ENCODE measurements around the gene SSBP2. TPM values are rescaled to one million over a fixed set of nuclear protein-coding genes. Genes with fewer than 3 reads are reported as not detected.

SSBP2 gene
- total and polyA plus RNA-seq, 4 donors: 17.2 to 99.9 (median 27.3) TPM

DNA sequence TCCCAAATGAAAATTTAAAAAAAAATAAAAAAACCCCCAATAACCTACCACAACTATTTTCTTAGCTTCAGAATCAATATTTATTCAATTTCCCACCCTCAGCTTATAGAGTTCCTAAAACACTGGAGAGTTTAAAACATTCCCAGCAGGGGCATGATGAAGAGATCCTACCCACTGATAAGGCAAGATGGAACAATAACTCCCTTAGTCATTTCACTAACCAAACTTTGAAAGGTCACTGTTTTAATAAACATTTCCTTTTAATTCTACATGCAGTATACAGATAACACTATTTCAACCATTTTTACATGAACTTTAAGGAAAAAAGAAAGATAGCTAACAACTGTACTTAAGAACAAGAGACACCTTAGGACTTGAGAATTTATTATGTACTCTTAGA lies 322.0 kb downstream of the SSBP2 start:
- Histone ChIP-seq H3K27ac (ENCODE audit: low read depth in 1 of 2, low read length in 1 of 2) (no peak overlapping the region), H3K27me3 (ENCODE audit: control insufficient read depth in 3 of 3, insufficient read depth in 3 of 3, low read length in 2 of 3) (no peaks in the 10 kb centered on the region), H3K9ac (ENCODE audit: insufficient read depth in 1 of 2, low read length in 2 of 2) (no peak overlapping the region), H3K36me3 (ENCODE audit: control insufficient read depth in 4 of 4, insufficient read depth in 4 of 4, low read length in 4 of 4) (peaks cover 0 to 6% (median 2%) of the 10 kb centered on the region in 4 donors), H3K4me3 (no peak overlapping the region), H3K4me1 (ENCODE audit: control insufficient read depth in 5 of 5, insufficient read depth in 5 of 5, low read length in 5 of 5) (peaks cover 0 to 16% (median 9%) of the 10 kb centered on the region in 5 donors), H3K9me3 (ENCODE audit: control insufficient read depth in 4 of 4, insufficient read depth in 3 of 4, low read length in 3 of 4) (no peaks in the 10 kb centered on the region)
- DNase-seq (no peak), ATAC-seq (ENCODE audit: insufficient read depth, low FRiP score) (no peak)
- TF ChIP-seq, protein P1, sequence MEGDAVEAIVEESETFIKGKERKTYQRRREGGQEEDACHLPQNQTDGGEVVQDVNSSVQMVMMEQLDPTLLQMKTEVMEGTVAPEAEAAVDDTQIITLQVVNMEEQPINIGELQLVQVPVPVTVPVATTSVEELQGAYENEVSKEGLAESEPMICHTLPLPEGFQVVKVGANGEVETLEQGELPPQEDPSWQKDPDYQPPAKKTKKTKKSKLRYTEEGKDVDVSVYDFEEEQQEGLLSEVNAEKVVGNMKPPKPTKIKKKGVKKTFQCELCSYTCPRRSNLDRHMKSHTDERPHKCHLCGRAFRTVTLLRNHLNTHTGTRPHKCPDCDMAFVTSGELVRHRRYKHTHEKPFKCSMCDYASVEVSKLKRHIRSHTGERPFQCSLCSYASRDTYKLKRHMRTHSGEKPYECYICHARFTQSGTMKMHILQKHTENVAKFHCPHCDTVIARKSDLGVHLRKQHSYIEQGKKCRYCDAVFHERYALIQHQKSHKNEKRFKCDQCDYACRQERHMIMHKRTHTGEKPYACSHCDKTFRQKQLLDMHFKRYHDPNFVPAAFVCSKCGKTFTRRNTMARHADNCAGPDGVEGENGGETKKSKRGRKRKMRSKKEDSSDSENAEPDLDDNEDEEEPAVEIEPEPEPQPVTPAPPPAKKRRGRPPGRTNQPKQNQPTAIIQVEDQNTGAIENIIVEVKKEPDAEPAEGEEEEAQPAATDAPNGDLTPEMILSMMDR (IDR thresholded peaks at IDR 0.05; ENCODE audit: control extremely low read depth, extremely low read depth): no peak

DNA sequence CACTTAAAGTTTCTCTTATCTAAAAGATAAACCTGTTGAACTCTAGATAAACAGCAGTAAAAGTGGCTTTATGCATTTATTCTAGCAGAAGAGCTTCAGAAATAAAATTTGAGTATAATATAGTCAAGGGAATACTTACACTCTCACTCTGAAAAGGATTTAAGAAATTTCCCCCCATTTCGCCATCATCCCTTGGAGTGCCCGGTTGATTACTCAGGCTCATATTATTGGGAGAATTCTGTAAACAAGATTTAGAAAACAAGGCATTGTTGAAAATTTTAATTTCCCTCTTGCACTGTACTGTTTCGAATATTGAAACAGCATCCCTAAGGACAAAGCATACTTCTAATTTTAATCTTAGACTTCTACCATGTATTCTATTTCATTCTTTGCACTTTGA lies 322.5 kb downstream of the SSBP2 start:
- ATAC-seq (ENCODE audit: insufficient read depth, low FRiP score): no peak
- 83 to 87% methylated on average over 3 of the region's 3 CpGs for WGBS, 2 donors

DNA sequence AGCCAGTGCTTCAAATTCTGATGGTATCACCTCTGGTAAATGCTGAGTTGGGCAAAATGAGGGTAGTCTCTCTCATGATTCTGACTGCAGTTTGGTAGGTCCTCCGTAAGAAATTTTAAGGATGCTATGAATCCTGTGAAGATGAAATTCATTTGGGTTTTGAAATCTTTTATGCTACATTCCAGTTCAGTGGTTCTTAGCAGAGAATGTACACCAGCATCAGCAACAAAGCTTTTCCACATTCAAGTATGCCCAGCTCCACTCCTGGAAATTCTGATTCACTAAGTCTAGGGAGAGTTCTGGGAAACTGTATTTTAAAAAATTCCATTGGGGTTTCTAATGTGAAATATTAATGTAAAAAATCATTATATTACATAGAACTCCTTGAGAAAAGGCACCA lies 323.3 kb downstream of the SSBP2 start:
- Histone ChIP-seq H3K27me3 (ENCODE audit: control insufficient read depth in 3 of 3, insufficient read depth in 3 of 3, low read length in 2 of 3) (no peaks in the 10 kb centered on the region), H3K27ac (ENCODE audit: low read depth in 1 of 2, low read length in 1 of 2) (no peak overlapping the region), H3K9me3 (ENCODE audit: control insufficient read depth in 4 of 4, insufficient read depth in 3 of 4, low read length in 3 of 4) (no peaks in the 10 kb centered on the region), H3K4me1 (ENCODE audit: control insufficient read depth in 5 of 5, insufficient read depth in 5 of 5, low read length in 5 of 5) (peaks cover 0 to 19% (median 9%) of the 10 kb centered on the region in 5 donors), H3K36me3 (ENCODE audit: control insufficient read depth in 4 of 4, insufficient read depth in 4 of 4, low read length in 4 of 4) (peaks cover 0 to 6% (median 0%) of the 10 kb centered on the region in 4 donors), H3K4me3 (no peak overlapping the region), H3K9ac (ENCODE audit: insufficient read depth in 1 of 2, low read length in 2 of 2) (no peak overlapping the region)
- WGBS, 2 donors: 90 to 98% methylated on average over 1 of the region's 1 CpG
- DNase-seq: no peak
- TF ChIP-seq, protein P1 (IDR thresholded peaks at IDR 0.05; ENCODE audit: control extremely low read depth, extremely low read depth): no peak
- no peak for ATAC-seq (ENCODE audit: insufficient read depth, low FRiP score)

More for the DNA sequence above, 322.5 kb downstream of the SSBP2 start:
- H3K4me1 ChIP-seq (ENCODE audit: control insufficient read depth in 5 of 5, insufficient read depth in 5 of 5, low read length in 5 of 5): peaks cover 0 to 16% (median 9%) of the 10 kb centered on the region in 5 donors
- TF ChIP-seq, protein P1 (IDR thresholded peaks at IDR 0.05; ENCODE audit: control extremely low read depth, extremely low read depth): no peak
- no peak overlapping the region for H3K9ac ChIP-seq (ENCODE audit: insufficient read depth in 1 of 2, low read length in 2 of 2)
- H3K27me3 ChIP-seq (ENCODE audit: control insufficient read depth in 3 of 3, insufficient read depth in 3 of 3, low read length in 2 of 3): no peaks in the 10 kb centered on the region
- no peaks in the 10 kb centered on the region for H3K9me3 ChIP-seq (ENCODE audit: control insufficient read depth in 4 of 4, insufficient read depth in 3 of 4, low read length in 3 of 4)
- no peak for DNase-seq
- H3K36me3 ChIP-seq (ENCODE audit: control insufficient read depth in 4 of 4, insufficient read depth in 4 of 4, low read length in 4 of 4): peaks cover 0 to 6% (median 0%) of the 10 kb centered on the region in 4 donors
- H3K4me3 ChIP-seq: no peak overlapping the region
- no peak overlapping the region for H3K27ac ChIP-seq (ENCODE audit: low read depth in 1 of 2, low read length in 1 of 2)

All from lung (tissue), 12 donors.